OCI-LY3 (cell line): ENCODE data around the gene SLC35F6.

Experiments
- EZH2phosphoT487 ChIP-seq: fragments of 200-600 bp; shearing (Covaris generic); IDR thresholded peaks from 2 replicates; pipeline ENCODE4 v1.6.1; 2018; ENCODE audit warnings: antibody characterized with exemption, mixed run types, low read depth
- TF ChIP-seq, protein P1 (sequence below): fragments of 200-600, 300-600 bp; sonication (generic); IDR thresholded peaks from 2 replicates; pipeline ENCODE4 v1.5.1; 2014; ENCODE audit warnings: antibody characterized with exemption, low read length, low read depth

GRCh38 chr2:26738481-26738880 is 25.6 kb upstream of the SLC35F6 start:
- TF ChIP-seq, protein P1, sequence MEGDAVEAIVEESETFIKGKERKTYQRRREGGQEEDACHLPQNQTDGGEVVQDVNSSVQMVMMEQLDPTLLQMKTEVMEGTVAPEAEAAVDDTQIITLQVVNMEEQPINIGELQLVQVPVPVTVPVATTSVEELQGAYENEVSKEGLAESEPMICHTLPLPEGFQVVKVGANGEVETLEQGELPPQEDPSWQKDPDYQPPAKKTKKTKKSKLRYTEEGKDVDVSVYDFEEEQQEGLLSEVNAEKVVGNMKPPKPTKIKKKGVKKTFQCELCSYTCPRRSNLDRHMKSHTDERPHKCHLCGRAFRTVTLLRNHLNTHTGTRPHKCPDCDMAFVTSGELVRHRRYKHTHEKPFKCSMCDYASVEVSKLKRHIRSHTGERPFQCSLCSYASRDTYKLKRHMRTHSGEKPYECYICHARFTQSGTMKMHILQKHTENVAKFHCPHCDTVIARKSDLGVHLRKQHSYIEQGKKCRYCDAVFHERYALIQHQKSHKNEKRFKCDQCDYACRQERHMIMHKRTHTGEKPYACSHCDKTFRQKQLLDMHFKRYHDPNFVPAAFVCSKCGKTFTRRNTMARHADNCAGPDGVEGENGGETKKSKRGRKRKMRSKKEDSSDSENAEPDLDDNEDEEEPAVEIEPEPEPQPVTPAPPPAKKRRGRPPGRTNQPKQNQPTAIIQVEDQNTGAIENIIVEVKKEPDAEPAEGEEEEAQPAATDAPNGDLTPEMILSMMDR, result no peak
- TF ChIP-seq EZH2phosphoT487, result no peak
